HG02938 (cell line): ENCODE results near the gene RALGPS1.
"Not testable (repeated sequence)": the region's sequence is repeated elsewhere in the genome, so short reads cannot be mapped to it uniquely, and the experiment has no call there.

Source experiments
- ATAC-seq: cut with Tn5 transposase; IDR thresholded peaks from one replicate; pipeline ENCODE4 v1.9.1; 2021; ENCODE audit warnings: mild to moderate bottlenecking, moderate library complexity; ENCODE audit not compliant: unreplicated experiment

The RALGPS1 gene

GRCh38 chr9:127168756-127169574 is 254.4 kb downstream of the RALGPS1 start:
- no peak for ATAC-seq

GRCh38 chr9:127169575-127169883 is 254.9 kb downstream of the RALGPS1 start:
- no peak for ATAC-seq

- no peak for ATAC-seq
Measured at GRCh38 chr9:127170103-127170502, 255.5 kb downstream of the RALGPS1 start.

- no peak for ATAC-seq
Measured at GRCh38 chr9:127170652-127171051, 256.1 kb downstream of the RALGPS1 start.

- not testable (repeated sequence) for ATAC-seq
Measured at GRCh38 chr9:127171348-127171747, 256.8 kb downstream of the RALGPS1 start.

GRCh38 chr9:127172066-127172707 is 257.6 kb downstream of the RALGPS1 start:
- no peak for ATAC-seq

- ATAC-seq = no peak
Measured at GRCh38 chr9:127173063-127173462, 258.5 kb downstream of the RALGPS1 start.

GRCh38 chr9:127174386-127175318 is 260.1 kb downstream of the RALGPS1 start:
- no peak for ATAC-seq

GRCh38 chr9:127175319-127175715 is 260.7 kb downstream of the RALGPS1 start:
- ATAC-seq = no peak

- no peak for ATAC-seq
Measured at GRCh38 chr9:127175764-127176163, 261.2 kb downstream of the RALGPS1 start.

- ATAC-seq = no peak
Measured at GRCh38 chr9:127176631-127177030, 262.0 kb downstream of the RALGPS1 start.

- ATAC-seq = no peak
Measured at GRCh38 chr9:127177231-127177630, 262.6 kb downstream of the RALGPS1 start.

- ATAC-seq = no peak
Measured at GRCh38 chr9:127177665-127178265, 263.2 kb downstream of the RALGPS1 start.

- no peak for ATAC-seq
Measured at GRCh38 chr9:127178686-127179632, 264.4 kb downstream of the RALGPS1 start.

GRCh38 chr9:127179633-127180441 is 265.3 kb downstream of the RALGPS1 start:
- ATAC-seq = no peak

GRCh38 chr9:127180457-127181314 is 266.1 kb downstream of the RALGPS1 start:
- ATAC-seq = no peak

- ATAC-seq = no peak
Measured at GRCh38 chr9:127181315-127181580, 266.7 kb downstream of the RALGPS1 start.

- no peak for ATAC-seq
Measured at GRCh38 chr9:127181595-127182190, 267.1 kb downstream of the RALGPS1 start.
